DOHH2 (cell line): Measurements from ENCODE around the gene GTF3C1.

Source experiments
- EZH2phosphoT487 ChIP-seq: fragments of 200-600 bp; sonication (generic); IDR thresholded peaks from 2 replicates; pipeline ENCODE4 v1.6.1; 2017; ENCODE audit warnings: borderline replicate concordance, mild to moderate bottlenecking, antibody characterized with exemption, low read length, moderate library complexity, mixed read lengths
- TF ChIP-seq, protein P1 (sequence below): fragments of 200-600 bp; sonication (generic); IDR thresholded peaks from one replicate; pipeline ENCODE4 v1.5.1; 2014; ENCODE audit warnings: antibody characterized with exemption, mild to moderate bottlenecking, low read depth, low read length; ENCODE audit not compliant: poor library complexity, severe bottlenecking

GRCh38 chr16:27417047-27417671 is 132.6 kb downstream of the GTF3C1 start:
- TF ChIP-seq EZH2phosphoT487: no peak
- TF ChIP-seq, protein P1, sequence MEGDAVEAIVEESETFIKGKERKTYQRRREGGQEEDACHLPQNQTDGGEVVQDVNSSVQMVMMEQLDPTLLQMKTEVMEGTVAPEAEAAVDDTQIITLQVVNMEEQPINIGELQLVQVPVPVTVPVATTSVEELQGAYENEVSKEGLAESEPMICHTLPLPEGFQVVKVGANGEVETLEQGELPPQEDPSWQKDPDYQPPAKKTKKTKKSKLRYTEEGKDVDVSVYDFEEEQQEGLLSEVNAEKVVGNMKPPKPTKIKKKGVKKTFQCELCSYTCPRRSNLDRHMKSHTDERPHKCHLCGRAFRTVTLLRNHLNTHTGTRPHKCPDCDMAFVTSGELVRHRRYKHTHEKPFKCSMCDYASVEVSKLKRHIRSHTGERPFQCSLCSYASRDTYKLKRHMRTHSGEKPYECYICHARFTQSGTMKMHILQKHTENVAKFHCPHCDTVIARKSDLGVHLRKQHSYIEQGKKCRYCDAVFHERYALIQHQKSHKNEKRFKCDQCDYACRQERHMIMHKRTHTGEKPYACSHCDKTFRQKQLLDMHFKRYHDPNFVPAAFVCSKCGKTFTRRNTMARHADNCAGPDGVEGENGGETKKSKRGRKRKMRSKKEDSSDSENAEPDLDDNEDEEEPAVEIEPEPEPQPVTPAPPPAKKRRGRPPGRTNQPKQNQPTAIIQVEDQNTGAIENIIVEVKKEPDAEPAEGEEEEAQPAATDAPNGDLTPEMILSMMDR: no peak
